GM12864 (cell line): ENCODE results near the gene LRRC30.
"Not testable (repeated sequence)": the region's sequence is repeated elsewhere in the genome, so short reads cannot be mapped to it uniquely, and the experiment has no call there.

Experiments
- DNase-seq: peaks from one replicate; pipeline ENCODE4 v3.0.0-alpha.2; 2011; ENCODE audit warnings: low read depth
- H3K4me3 ChIP-seq: 2 replicates; pipeline ENCODE4 v1.5.1; 2011; ENCODE audit warnings: mild to moderate bottlenecking, low read depth, low read length, control low read depth
- CTCF ChIP-seq: IDR thresholded peaks from 2 replicates; pipeline ENCODE4 v1.5.1; 2011; ENCODE audit warnings: low read depth, mild to moderate bottlenecking, moderate library complexity, low read length, control low read depth, inconsistent platforms; ENCODE audit errors: missing control alignments

Gene LRRC30

GRCh38 chr18:7198326-7198725 lies 32.6 kb upstream of the LRRC30 start:
- TF ChIP-seq CTCF = no peak
- no peak for DNase-seq
- H3K4me3 ChIP-seq = no peak overlapping the region

GRCh38 chr18:7201096-7201495 lies 29.8 kb upstream of the LRRC30 start:
- DNase-seq = no peak
- no peak overlapping the region for H3K4me3 ChIP-seq
- TF ChIP-seq CTCF = no peak

- no peak overlapping the region for H3K4me3 ChIP-seq
- TF ChIP-seq CTCF = no peak
- DNase-seq = no peak
Measured at GRCh38 chr18:7202169-7202568, 28.7 kb upstream of the LRRC30 start.

- not testable (repeated sequence) for H3K4me3 ChIP-seq, DNase-seq
Measured at GRCh38 chr18:7203601-7204000, 27.3 kb upstream of the LRRC30 start.

GRCh38 chr18:7205346-7205745 lies 25.5 kb upstream of the LRRC30 start:
- TF ChIP-seq CTCF = no peak
- no peak for DNase-seq
- no peak overlapping the region for H3K4me3 ChIP-seq

GRCh38 chr18:7206217-7206616 lies 24.7 kb upstream of the LRRC30 start:
- H3K4me3 ChIP-seq = no peak overlapping the region
- no peak for DNase-seq
- TF ChIP-seq CTCF = no peak

GRCh38 chr18:7207366-7207915 lies 23.4 kb upstream of the LRRC30 start:
- DNase-seq = no peak
- no peak overlapping the region for H3K4me3 ChIP-seq
- TF ChIP-seq CTCF = no peak
